ENCODE measurements around the gene ERP44.
"Not testable (repeated sequence)": the region's sequence is repeated elsewhere in the genome, so short reads cannot be mapped to it uniquely, and the experiment has no call there.

The ERP44 gene

DNA sequence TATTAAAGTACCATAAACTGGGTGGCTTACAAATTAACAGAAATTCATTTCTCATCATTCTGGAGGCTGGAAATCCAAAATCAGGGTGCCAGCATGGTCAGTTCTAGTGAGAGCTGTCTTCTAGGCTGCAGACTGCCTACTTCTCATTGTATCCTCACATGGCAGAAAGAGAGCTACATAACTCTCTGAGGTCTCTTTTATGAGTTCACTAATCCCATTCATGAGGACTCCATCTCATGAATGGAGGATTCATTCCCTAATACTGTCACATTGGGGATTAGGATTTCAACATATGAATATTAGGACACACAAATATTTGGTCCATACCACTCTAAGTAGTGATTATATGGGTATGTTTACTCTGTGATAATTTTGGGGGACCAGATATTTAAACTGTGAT is 84.0 kb downstream of the ERP44 start:
- no peak overlapping the region for H3K4me3 ChIP-seq (ENCODE audit: low read depth, low read length)
- H3K27me3 ChIP-seq (ENCODE audit: insufficient read depth, low read length), result no peaks in the 10 kb centered on the region
- no peaks in the 10 kb centered on the region for H3K79me2 ChIP-seq (ENCODE audit: control insufficient read depth, insufficient read depth, low read length, unreplicated experiment)
- H3K4me1 ChIP-seq (ENCODE audit: control insufficient read depth, insufficient read depth, low read length, unreplicated experiment), result no peaks in the 10 kb centered on the region
- H2AFZ ChIP-seq (ENCODE audit: low read length, unreplicated experiment), result no peak overlapping the region
- no peak overlapping the region for H3K27ac ChIP-seq (ENCODE audit: low read depth, low read length)
- peaks cover 19% of the 10 kb centered on the region for H3K36me3 ChIP-seq (ENCODE audit: insufficient read depth, low read length)

DNA sequence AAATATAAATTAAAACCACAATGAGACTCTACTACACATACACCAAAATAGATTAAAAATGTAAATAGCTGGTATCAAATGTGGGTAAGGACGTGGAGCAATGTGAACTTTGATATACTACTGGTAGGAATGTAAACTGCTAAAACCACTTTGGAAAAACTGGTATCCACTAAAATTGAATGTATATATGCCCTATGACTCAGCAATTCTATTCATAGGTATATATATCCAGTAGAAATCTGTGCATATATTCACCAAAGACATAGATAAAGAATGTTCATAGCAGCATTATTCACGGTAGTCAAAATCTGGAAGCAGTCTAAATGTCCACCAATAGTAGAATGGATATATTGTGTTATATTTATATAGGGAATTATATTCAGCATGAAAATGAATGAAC is 85.2 kb downstream of the ERP44 start:
- H2AFZ ChIP-seq (ENCODE audit: low read length, unreplicated experiment), result no peak overlapping the region
- H3K4me1 ChIP-seq (ENCODE audit: control insufficient read depth, insufficient read depth, low read length, unreplicated experiment), result no peaks in the 10 kb centered on the region
- no peak overlapping the region for H3K4me3 ChIP-seq (ENCODE audit: low read depth, low read length)
- H3K27me3 ChIP-seq (ENCODE audit: insufficient read depth, low read length), result no peaks in the 10 kb centered on the region
- peaks cover 19% of the 10 kb centered on the region for H3K36me3 ChIP-seq (ENCODE audit: insufficient read depth, low read length)
- H3K27ac ChIP-seq (ENCODE audit: low read depth, low read length), result no peak overlapping the region
- no peaks in the 10 kb centered on the region for H3K79me2 ChIP-seq (ENCODE audit: control insufficient read depth, insufficient read depth, low read length, unreplicated experiment)

DNA sequence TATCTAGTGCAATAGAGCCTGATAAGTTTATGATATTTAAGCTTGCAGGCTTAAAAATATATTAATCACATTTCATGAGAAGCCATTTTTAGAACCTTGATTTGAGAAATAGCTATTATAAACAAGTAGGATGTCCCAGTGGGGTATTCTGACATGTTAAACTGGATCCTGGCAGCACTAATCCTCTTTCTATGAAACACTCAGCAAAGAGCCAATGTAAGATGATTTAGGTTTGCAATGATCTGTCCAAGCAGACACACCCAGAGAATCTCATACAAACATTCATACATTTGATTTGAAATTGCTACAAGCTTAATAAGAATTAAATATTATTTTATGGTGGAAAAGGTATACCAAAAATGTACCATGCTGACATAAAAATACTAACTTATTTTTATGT is 86.5 kb downstream of the ERP44 start:
- no peak overlapping the region for H3K4me3 ChIP-seq (ENCODE audit: low read depth, low read length)
- no peaks in the 10 kb centered on the region for H3K27me3 ChIP-seq (ENCODE audit: insufficient read depth, low read length)
- H3K4me1 ChIP-seq (ENCODE audit: control insufficient read depth, insufficient read depth, low read length, unreplicated experiment), result no peaks in the 10 kb centered on the region
- no peaks in the 10 kb centered on the region for H3K79me2 ChIP-seq (ENCODE audit: control insufficient read depth, insufficient read depth, low read length, unreplicated experiment)
- H3K36me3 ChIP-seq (ENCODE audit: insufficient read depth, low read length), result peaks cover 19% of the 10 kb centered on the region
- H3K27ac ChIP-seq (ENCODE audit: low read depth, low read length), result no peak overlapping the region
- no peak overlapping the region for H2AFZ ChIP-seq (ENCODE audit: low read length, unreplicated experiment)

DNA sequence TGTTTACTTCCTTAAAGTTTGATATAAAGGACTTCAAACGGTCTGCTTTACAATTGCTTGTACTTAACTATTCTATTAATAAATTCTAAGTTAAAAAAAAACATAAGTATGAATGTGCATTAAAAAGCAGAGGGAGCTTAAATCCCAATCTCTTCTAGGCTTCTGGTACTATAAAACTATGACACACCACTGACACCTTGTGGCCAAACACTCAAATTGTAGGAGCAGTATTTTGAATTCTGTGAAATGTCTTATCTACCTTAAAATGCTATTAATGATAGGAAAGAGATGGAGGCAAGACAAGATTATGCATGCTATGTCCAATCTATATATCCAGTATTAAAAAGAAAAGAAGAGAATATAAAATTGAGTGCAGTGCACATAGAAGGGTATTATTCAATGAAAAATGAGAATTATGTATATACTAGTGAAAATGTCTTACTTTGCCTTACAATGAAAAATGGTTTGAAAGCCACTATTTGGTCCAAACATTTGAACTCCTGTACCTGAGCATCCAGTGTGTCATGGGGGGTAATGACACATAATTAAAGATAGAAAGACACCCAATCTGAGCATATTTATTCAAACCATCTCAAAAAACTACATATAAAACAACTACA is 87.6 kb downstream of the ERP44 start:
- Histone ChIP-seq H3K79me2 (ENCODE audit: control insufficient read depth, insufficient read depth, low read length, unreplicated experiment) (no peaks in the 10 kb centered on the region), H3K4me3 (ENCODE audit: low read depth, low read length) (no peak overlapping the region), H3K36me3 (ENCODE audit: insufficient read depth, low read length) (peaks cover 19% of the 10 kb centered on the region), H3K27me3 (ENCODE audit: insufficient read depth, low read length) (no peaks in the 10 kb centered on the region), H3K4me1 (ENCODE audit: control insufficient read depth, insufficient read depth, low read length, unreplicated experiment) (no peaks in the 10 kb centered on the region), H3K27ac (ENCODE audit: low read depth, low read length) (no peak overlapping the region), H2AFZ (ENCODE audit: low read length, unreplicated experiment) (no peak overlapping the region)

DNA sequence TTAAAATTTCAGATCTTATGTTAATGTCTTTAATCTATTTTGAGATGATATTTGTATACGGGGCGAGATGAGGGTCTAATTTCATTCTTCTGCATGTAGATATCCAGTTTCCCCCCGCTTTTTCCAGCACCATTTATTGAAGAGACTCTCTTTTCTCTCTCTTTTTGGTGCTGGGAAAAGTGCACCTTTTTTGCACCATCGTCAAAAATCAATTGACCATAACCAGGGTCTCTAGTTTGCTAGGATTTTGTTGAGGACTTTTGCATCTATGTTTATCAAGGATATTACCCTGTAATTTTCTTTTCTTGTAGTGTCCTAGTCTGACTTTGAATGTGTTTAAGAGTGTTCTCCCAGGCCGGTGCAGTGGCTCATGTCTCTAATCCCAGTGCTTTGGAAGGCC is 99.0 kb downstream of the ERP44 start:
- H3K4me3 ChIP-seq (ENCODE audit: low read depth, low read length), result no peak overlapping the region
- no peaks in the 10 kb centered on the region for H3K4me1 ChIP-seq (ENCODE audit: control insufficient read depth, insufficient read depth, low read length, unreplicated experiment)
- peaks cover 22% of the 10 kb centered on the region for H3K36me3 ChIP-seq (ENCODE audit: insufficient read depth, low read length)
- no peak overlapping the region for H2AFZ ChIP-seq (ENCODE audit: low read length, unreplicated experiment)
- H3K79me2 ChIP-seq (ENCODE audit: control insufficient read depth, insufficient read depth, low read length, unreplicated experiment), result no peaks in the 10 kb centered on the region
- no peak overlapping the region for H3K27ac ChIP-seq (ENCODE audit: low read depth, low read length)
- H3K27me3 ChIP-seq (ENCODE audit: insufficient read depth, low read length), result no peaks in the 10 kb centered on the region

DNA sequence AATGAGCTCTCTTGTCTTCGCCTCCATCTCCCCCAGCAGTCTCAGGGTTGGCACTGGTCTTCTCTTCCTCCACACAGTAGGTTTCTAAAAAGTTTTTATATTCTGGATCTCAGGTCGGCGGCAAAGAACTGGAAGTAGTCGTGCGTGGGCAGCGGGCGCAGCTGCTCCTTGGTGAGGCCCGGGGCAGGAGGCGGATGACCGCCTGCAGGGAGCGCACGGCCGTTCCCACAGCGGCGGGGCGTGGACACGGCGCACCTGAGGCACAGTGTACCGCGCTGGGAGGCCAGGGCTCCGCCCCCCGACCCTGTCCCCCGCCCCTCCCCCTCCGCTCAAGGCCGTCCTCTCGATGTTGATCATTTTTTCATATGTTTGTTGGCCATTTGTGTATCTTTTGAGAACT is 99.9 kb downstream of the ERP44 start:
- no peak overlapping the region for H3K4me3 ChIP-seq (ENCODE audit: low read depth, low read length)
- H3K36me3 ChIP-seq (ENCODE audit: insufficient read depth, low read length), result peaks cover 15% of the 10 kb centered on the region
- H2AFZ ChIP-seq (ENCODE audit: low read length, unreplicated experiment), result no peak overlapping the region
- no peaks in the 10 kb centered on the region for H3K79me2 ChIP-seq (ENCODE audit: control insufficient read depth, insufficient read depth, low read length, unreplicated experiment)
- H3K4me1 ChIP-seq (ENCODE audit: control insufficient read depth, insufficient read depth, low read length, unreplicated experiment), result no peaks in the 10 kb centered on the region
- no peak overlapping the region for H3K27ac ChIP-seq (ENCODE audit: low read depth, low read length)
- no peaks in the 10 kb centered on the region for H3K27me3 ChIP-seq (ENCODE audit: insufficient read depth, low read length)

DNA sequence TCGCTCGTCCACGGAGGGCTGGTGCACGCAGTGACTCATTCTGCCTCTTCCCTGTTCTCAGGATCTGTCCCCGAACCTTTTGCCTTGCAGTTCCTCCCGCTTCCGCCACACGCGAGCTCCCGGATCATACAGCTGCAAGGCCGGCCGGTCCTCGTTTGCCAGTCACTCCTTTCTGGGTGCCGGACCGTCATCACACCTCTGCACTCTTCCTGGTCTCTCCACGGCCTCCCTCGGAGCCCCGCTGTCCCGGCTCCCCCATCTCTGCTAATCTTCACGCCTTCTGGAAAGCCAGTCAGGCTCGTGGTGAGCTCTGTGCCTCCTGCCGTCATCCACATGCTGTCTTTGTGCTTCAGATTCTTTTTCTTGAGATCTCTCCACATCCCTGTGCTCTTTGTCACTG is 100.5 kb downstream of the ERP44 start:
- Histone ChIP-seq H3K4me1 (ENCODE audit: control insufficient read depth, insufficient read depth, low read length, unreplicated experiment) (no peaks in the 10 kb centered on the region), H3K36me3 (ENCODE audit: insufficient read depth, low read length) (peaks cover 9% of the 10 kb centered on the region; the same call in 1 of the 2 replicates), H3K79me2 (ENCODE audit: control insufficient read depth, insufficient read depth, low read length, unreplicated experiment) (no peaks in the 10 kb centered on the region), H3K27me3 (ENCODE audit: insufficient read depth, low read length) (no peaks in the 10 kb centered on the region), H3K27ac (ENCODE audit: low read depth, low read length) (no peak overlapping the region), H3K4me3 (ENCODE audit: low read depth, low read length) (no peak overlapping the region), H2AFZ (ENCODE audit: low read length, unreplicated experiment) (no peak overlapping the region)

DNA sequence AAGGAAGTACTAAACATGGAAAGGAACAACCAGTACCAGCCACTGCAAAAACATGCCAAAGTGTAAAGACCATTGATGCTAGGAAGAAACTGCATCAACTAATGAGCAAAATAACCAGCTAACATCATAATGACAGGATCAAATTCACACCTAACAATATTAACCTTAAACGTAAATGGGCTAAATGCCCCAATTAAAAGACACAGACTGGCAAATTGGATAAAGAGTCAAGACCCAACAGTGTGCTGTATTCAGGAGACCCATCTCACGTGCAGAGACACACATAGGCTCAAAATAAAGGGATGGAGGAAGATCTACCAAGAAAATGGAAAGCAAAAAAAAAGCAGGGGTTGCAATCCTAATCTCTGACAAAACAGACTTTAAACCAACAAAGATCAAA is 108.3 kb downstream of the ERP44 start:
- H3K79me2 ChIP-seq (ENCODE audit: control insufficient read depth, insufficient read depth, low read length, unreplicated experiment); H3K27me3 ChIP-seq (ENCODE audit: insufficient read depth, low read length); H3K4me1 ChIP-seq (ENCODE audit: control insufficient read depth, insufficient read depth, low read length, unreplicated experiment); H3K36me3 ChIP-seq (ENCODE audit: insufficient read depth, low read length); H3K4me3 ChIP-seq (ENCODE audit: low read depth, low read length); H3K27ac ChIP-seq (ENCODE audit: low read depth, low read length); H2AFZ ChIP-seq (ENCODE audit: low read length, unreplicated experiment): not testable (repeated sequence)

DNA sequence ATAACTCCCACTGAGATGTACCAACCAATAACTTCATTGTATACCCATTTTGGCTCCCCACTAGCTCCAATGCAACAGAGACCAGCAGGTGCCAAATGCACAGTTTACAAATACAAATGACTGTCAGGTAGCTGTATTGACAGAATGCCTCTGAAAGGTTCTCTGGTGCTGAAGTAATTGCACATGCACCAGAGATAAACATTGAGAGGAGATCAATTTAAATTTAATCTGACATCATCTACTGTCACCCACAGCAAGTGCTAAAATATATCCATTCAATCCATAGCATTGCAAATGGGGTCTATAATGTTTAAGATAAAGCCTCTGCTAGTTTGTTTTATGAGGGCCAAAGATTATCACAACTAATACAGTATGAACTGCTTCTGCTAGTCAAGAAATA is 112.2 kb downstream of the ERP44 start:
- Histone ChIP-seq H3K27ac (ENCODE audit: low read depth, low read length) (no peak overlapping the region), H3K36me3 (ENCODE audit: insufficient read depth, low read length) (peaks cover 6% of the 10 kb centered on the region; the same call in 1 of the 2 replicates), H3K4me1 (ENCODE audit: control insufficient read depth, insufficient read depth, low read length, unreplicated experiment) (no peaks in the 10 kb centered on the region), H3K27me3 (ENCODE audit: insufficient read depth, low read length) (no peaks in the 10 kb centered on the region), H2AFZ (ENCODE audit: low read length, unreplicated experiment) (no peak overlapping the region), H3K79me2 (ENCODE audit: control insufficient read depth, insufficient read depth, low read length, unreplicated experiment) (no peaks in the 10 kb centered on the region), H3K4me3 (ENCODE audit: low read depth, low read length) (no peak overlapping the region)

DNA sequence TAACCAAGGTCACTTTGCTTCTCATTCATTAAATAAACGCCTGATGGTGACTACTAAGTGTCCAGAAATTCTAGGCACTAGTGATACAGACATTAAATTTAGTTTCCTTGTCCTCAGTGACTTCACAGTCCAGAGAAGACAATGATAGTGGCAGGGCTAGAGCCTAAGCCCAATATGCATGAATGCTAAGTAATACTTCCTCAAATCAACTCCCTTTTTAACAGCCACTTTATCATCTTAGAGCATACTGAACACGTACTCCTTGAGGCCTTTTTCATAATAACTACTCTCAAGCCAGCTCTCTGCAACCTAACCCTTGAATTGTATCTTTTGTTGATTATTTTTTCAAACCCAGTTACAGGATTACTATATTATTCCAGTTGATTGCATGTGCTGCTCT is 118.2 kb downstream of the ERP44 start:
- Histone ChIP-seq H3K36me3 (ENCODE audit: insufficient read depth, low read length) (no peaks in the 10 kb centered on the region), H3K79me2 (ENCODE audit: control insufficient read depth, insufficient read depth, low read length, unreplicated experiment) (no peaks in the 10 kb centered on the region), H3K27ac (ENCODE audit: low read depth, low read length) (no peak overlapping the region), H3K27me3 (ENCODE audit: insufficient read depth, low read length) (no peaks in the 10 kb centered on the region), H3K4me1 (ENCODE audit: control insufficient read depth, insufficient read depth, low read length, unreplicated experiment) (no peaks in the 10 kb centered on the region), H3K4me3 (ENCODE audit: low read depth, low read length) (no peak overlapping the region), H2AFZ (ENCODE audit: low read length, unreplicated experiment) (no peak overlapping the region)

DNA sequence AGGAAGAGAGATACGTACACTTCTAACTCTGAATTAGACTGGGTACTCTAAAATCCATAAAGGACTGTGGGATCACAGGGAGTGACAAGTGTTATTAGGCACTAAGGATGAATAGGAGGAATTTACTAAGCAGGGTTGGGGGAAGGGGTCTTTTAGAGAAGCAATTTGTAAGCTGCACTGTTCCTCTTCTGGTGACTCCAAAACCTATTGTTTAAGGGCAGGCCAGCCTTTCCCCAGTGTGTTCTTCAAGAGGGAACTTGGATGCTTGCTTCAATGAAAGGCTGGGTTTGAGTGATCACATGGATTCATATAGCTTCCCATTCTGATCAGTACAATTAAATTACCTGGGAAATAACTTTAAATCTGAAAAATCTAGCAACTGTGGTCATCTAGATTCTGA is 120.6 kb downstream of the ERP44 start:
- Histone ChIP-seq H3K79me2 (ENCODE audit: control insufficient read depth, insufficient read depth, low read length, unreplicated experiment) (no peaks in the 10 kb centered on the region), H3K36me3 (ENCODE audit: insufficient read depth, low read length) (no peaks in the 10 kb centered on the region), H3K27ac (ENCODE audit: low read depth, low read length) (no peak overlapping the region), H3K27me3 (ENCODE audit: insufficient read depth, low read length) (no peaks in the 10 kb centered on the region), H3K4me1 (ENCODE audit: control insufficient read depth, insufficient read depth, low read length, unreplicated experiment) (no peaks in the 10 kb centered on the region), H2AFZ (ENCODE audit: low read length, unreplicated experiment) (no peak overlapping the region), H3K4me3 (ENCODE audit: low read depth, low read length) (no peak overlapping the region)

Measured in ACC112 (cell line).